ENCODE data around the gene PLA2G4F. TPM values are rescaled to one million over a fixed set of nuclear protein-coding genes. Genes with fewer than 3 reads are reported as not detected.

Gene PLA2G4F
- total RNA-seq, 4 donors from 2014 or later = 3.9 to 24.8 (median 14.1) TPM

DNA sequence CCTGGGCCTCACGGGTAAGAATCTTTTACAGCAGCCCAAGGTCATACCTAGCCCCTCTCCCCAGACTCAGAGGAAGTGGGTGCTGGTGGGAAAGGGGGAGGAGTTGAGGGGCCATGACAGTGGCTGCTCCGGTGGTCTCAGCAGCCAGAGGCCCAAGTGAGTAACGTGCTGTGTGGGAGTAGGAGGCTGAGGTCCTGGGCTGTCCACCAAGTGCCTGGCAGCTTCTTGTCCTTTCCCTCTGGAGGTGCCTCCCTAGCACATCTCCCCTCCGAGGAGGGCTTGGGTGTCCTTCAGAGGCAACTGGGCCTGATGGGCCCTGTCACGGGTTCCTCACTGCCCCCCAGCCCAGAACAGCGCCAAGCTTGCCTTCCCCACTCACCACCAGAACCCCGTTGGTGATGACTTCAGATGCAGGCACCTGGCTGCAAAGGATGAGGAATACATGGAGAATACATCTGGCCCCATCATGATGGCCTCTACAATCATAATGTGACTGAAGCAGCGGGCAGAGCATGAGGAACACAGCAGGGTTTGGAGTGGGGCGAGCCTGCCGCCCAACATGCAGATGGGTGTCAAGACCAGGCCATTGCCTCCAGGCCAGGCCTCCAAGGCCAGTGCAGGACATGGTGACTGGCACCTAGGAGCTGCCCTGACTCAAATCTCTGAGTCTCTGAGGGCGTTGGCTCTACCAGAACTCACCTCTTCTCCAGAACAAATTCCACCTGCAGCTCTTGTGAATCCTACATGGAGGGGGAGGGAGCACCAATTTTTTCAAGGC, 3.3 kb downstream of the PLA2G4F start:
- intact Hi-C loops (cut with DNase I) = no loop called here
- H3K9me3 ChIP-seq = no peaks in the 10 kb centered on the region
- peaks cover 32 to 63% of the 10 kb centered on the region in 2 donors for H3K4me1 ChIP-seq
- no peaks in the 10 kb centered on the region for H3K27me3 ChIP-seq
- DNase-seq = no peak
- WGBS, 2 donors = 89 to 93% methylated on average over 10 of the region's 11 CpGs
- peak overlapping the region in 1 of 3 donors; percentile 9 for H3K27ac ChIP-seq
- no peaks in the 10 kb centered on the region for H3K36me3 ChIP-seq
- TF ChIP-seq, protein P1, sequence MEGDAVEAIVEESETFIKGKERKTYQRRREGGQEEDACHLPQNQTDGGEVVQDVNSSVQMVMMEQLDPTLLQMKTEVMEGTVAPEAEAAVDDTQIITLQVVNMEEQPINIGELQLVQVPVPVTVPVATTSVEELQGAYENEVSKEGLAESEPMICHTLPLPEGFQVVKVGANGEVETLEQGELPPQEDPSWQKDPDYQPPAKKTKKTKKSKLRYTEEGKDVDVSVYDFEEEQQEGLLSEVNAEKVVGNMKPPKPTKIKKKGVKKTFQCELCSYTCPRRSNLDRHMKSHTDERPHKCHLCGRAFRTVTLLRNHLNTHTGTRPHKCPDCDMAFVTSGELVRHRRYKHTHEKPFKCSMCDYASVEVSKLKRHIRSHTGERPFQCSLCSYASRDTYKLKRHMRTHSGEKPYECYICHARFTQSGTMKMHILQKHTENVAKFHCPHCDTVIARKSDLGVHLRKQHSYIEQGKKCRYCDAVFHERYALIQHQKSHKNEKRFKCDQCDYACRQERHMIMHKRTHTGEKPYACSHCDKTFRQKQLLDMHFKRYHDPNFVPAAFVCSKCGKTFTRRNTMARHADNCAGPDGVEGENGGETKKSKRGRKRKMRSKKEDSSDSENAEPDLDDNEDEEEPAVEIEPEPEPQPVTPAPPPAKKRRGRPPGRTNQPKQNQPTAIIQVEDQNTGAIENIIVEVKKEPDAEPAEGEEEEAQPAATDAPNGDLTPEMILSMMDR (IDR thresholded peaks at IDR 0.05) = no peak
- TF ChIP-seq POLR2A (IDR thresholded peaks at IDR 0.05) = no peak
- no peak overlapping the region for H3K4me3 ChIP-seq (replicated peaks in 1 of 3)

DNA sequence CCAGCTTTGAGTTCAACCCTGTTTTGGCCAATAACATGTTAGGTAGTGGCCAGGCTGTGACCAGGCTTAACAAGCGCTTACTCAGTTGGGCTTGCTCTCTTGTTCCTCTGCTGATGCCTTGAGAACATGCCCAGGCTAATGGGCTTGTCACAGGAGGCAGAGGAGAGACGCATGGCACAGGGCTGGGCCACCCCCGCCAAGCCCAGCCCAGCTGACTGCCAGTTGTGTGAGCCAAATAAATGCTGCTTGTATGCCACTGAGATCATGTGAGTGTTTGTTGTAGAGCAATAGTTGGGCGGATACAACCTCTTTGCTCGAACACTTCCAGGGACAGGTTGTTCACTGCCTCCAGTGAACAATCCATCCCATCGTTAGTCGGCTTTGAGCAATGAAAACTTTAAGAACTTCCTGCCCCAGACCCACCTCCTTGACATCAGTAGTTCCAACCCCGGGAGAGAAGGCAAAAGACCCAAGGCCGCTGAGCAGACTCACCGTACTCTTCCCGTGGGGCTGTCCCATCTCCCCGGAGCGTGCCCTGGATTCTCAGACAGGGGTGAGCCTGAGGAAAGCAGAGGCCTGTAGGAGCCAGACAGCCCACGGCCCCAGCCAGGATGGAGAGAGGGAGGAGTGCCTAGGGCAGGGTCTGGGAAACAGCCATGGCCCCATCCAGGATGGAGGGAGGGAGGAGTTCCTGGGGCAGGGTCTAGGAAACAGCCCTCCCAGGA, 4.1 kb downstream of the PLA2G4F start:
- Histone ChIP-seq H3K27me3 (no peaks in the 10 kb centered on the region), H3K36me3 (no peaks in the 10 kb centered on the region), H3K4me3 (replicated peaks in 1 of 3) (no peak overlapping the region), H3K9me3 (no peaks in the 10 kb centered on the region), H3K4me1 (peaks cover 32 to 56% of the 10 kb centered on the region in 2 donors), H3K27ac (peak overlapping the region; percentile 28 to 44 (median 39))
- TF ChIP-seq, protein P1 (IDR thresholded peaks at IDR 0.05) = no peak
- TF ChIP-seq POLR2A (IDR thresholded peaks at IDR 0.05) = no peak
- intact Hi-C loops (cut with DNase I) = no loop called here
- DNase-seq = peak; percentile 69 to 72
- 70 to 90% methylated on average over 12 to 14 of the region's 14 CpGs for WGBS, 2 donors

DNA sequence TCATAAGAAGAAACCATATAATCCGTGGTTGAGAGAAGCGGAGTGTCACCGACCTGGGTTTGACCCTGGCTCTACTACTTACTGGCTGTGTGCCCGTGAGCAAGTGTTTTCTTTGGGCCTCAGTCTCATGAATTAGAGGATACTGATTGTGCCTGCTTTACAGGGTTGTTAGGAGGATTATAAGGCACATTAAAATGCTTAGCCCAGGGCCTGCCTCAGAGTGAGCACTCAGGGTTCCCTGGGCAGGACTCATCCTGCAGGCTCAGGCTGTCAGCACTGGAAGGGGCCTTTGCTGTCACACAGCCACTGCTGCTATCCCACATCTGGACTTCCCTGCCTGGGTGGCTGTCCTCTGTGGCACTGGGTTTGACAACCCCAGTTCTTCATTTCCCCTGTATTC, 4.7 kb downstream of the PLA2G4F start:
- 23 to 31% methylated on average over 4 of the region's 4 CpGs for WGBS, 2 donors
- intact Hi-C loops (cut with DNase I) = no loop called here
- H3K4me1 ChIP-seq = peaks cover 33 to 54% of the 10 kb centered on the region in 2 donors
- H3K27me3 ChIP-seq = no peaks in the 10 kb centered on the region
- no peak for TF ChIP-seq POLR2A (IDR thresholded peaks at IDR 0.05)
- TF ChIP-seq, protein P1 (IDR thresholded peaks at IDR 0.05) = no peak
- H3K36me3 ChIP-seq = no peaks in the 10 kb centered on the region
- H3K4me3 ChIP-seq (replicated peaks in 1 of 3) = no peak overlapping the region
- H3K9me3 ChIP-seq = no peaks in the 10 kb centered on the region
- peak overlapping the region; percentile 28 to 44 (median 39) for H3K27ac ChIP-seq
- DNase-seq = peak; percentile 67 to 73

DNA sequence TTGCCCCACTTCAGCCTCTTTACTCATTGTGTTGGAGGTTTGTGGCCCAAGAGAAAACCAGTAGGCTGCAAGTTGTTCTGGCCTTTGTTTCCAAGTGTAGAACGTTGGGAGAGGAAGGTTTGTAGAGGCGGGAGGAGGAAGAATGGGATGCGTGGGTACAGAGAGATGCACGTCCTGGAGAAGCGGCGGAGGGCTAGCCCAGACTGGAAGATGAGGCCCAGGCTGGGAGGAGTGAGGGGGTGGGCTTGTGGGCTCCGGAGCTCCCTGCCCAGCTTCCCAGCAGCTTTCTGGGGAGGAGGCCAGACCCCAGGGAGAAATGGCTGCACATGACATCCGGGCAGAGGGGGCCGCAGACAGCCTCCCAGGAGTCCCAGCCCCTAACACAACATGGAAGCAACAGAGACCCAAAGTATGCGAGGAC, 5.3 kb downstream of the PLA2G4F start:
- Histone ChIP-seq H3K4me1 (peaks cover 28 to 53% of the 10 kb centered on the region in 2 donors), H3K36me3 (no peaks in the 10 kb centered on the region), H3K27me3 (no peaks in the 10 kb centered on the region), H3K4me3 (replicated peaks in 1 of 3) (no peak overlapping the region), H3K27ac (no peak overlapping the region), H3K9me3 (no peaks in the 10 kb centered on the region)
- intact Hi-C loops (cut with DNase I) = no loop called here
- TF ChIP-seq, protein P1 (IDR thresholded peaks at IDR 0.05) = no peak
- no peak for TF ChIP-seq POLR2A (IDR thresholded peaks at IDR 0.05)
- WGBS, 2 donors = 78 to 81% methylated on average over 10 of the region's 10 CpGs
- DNase-seq = no peak
